ENCODE data around the gene CCDC196. TPM values are rescaled to one million over a fixed set of nuclear protein-coding genes. Genes with fewer than 3 reads are reported as not detected.

The CCDC196 gene
- polyA plus RNA-seq, 1 of the 3 experiments (the other 2 are of a cell fraction): not detected

DNA sequence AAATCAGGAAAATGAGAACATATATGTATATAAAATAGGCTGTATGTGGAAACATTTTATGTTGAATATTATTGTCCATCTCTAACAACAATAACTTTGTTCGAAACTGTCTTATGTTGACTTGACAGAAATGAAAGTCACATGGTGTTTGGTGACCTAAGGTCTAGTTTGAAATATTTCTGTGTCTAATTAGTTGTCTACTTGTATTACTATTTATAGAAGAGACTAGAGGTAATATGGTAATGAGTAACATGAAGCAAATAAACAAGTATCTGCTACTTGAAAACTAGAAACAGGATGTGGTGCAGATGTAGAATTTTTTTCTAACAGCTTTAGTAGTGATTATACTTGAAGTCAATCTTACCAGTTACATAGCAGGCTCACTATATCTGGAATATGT is 25.7 kb downstream of the CCDC196 start:
- peaks cover 13% of the 10 kb centered on the region; the same call in 1 of the 2 replicates for H3K79me2 ChIP-seq (ENCODE audit: insufficient read depth)

DNA sequence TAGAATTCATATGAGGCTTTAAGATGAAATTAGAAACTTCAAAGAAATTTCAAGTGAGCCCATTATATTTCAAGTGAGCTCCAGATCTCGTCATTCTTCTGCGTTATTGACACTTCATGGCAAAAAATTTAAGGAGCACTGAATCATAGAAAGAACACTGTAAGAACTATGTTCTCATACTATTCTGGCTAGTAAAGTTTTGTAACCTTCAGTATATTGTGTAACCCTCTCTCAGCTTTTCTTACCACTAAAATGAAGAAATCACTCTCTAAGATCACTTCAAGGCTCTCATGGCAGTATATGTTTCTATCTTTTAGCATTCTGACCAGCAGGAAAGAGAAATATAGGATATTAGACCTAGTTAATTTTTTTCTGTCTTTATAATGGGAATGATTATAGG is 28.0 kb downstream of the CCDC196 start:
- no peak overlapping the region for H3K4me3 ChIP-seq (ENCODE audit: low read depth in 2 of 2, low read length in 1 of 2)
- no peak overlapping the region for H3K27ac ChIP-seq (ENCODE audit: low read depth in 2 of 2, low read length in 1 of 2)
- H3F3A ChIP-seq (replicated peaks; ENCODE audit: insufficient read depth): peaks cover 9% of the 10 kb centered on the region
- no peak for TF ChIP-seq RXRA (IDR thresholded peaks at IDR 0.05; ENCODE audit: borderline replicate concordance, low read depth)
- TF ChIP-seq, protein P1, sequence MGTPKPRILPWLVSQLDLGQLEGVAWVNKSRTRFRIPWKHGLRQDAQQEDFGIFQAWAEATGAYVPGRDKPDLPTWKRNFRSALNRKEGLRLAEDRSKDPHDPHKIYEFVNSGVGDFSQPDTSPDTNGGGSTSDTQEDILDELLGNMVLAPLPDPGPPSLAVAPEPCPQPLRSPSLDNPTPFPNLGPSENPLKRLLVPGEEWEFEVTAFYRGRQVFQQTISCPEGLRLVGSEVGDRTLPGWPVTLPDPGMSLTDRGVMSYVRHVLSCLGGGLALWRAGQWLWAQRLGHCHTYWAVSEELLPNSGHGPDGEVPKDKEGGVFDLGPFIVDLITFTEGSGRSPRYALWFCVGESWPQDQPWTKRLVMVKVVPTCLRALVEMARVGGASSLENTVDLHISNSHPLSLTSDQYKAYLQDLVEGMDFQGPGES (IDR thresholded peaks at IDR 0.05; ENCODE audit: low read depth, low read length): no peak
- TF ChIP-seq, protein P2, sequence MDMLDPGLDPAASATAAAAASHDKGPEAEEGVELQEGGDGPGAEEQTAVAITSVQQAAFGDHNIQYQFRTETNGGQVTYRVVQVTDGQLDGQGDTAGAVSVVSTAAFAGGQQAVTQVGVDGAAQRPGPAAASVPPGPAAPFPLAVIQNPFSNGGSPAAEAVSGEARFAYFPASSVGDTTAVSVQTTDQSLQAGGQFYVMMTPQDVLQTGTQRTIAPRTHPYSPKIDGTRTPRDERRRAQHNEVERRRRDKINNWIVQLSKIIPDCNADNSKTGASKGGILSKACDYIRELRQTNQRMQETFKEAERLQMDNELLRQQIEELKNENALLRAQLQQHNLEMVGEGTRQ (IDR thresholded peaks at IDR 0.05; ENCODE audit: borderline replicate concordance, low read depth, low read length): no peak
- TF ChIP-seq, protein P3, sequence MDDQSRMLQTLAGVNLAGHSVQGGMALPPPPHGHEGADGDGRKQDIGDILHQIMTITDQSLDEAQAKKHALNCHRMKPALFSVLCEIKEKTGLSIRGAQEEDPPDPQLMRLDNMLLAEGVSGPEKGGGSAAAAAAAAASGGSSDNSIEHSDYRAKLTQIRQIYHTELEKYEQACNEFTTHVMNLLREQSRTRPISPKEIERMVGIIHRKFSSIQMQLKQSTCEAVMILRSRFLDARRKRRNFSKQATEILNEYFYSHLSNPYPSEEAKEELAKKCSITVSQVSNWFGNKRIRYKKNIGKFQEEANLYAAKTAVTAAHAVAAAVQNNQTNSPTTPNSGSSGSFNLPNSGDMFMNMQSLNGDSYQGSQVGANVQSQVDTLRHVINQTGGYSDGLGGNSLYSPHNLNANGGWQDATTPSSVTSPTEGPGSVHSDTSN (IDR thresholded peaks at IDR 0.05): no peak
- TF ChIP-seq, protein P4, sequence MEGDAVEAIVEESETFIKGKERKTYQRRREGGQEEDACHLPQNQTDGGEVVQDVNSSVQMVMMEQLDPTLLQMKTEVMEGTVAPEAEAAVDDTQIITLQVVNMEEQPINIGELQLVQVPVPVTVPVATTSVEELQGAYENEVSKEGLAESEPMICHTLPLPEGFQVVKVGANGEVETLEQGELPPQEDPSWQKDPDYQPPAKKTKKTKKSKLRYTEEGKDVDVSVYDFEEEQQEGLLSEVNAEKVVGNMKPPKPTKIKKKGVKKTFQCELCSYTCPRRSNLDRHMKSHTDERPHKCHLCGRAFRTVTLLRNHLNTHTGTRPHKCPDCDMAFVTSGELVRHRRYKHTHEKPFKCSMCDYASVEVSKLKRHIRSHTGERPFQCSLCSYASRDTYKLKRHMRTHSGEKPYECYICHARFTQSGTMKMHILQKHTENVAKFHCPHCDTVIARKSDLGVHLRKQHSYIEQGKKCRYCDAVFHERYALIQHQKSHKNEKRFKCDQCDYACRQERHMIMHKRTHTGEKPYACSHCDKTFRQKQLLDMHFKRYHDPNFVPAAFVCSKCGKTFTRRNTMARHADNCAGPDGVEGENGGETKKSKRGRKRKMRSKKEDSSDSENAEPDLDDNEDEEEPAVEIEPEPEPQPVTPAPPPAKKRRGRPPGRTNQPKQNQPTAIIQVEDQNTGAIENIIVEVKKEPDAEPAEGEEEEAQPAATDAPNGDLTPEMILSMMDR (IDR thresholded peaks at IDR 0.05): no peak
- no peak for TF ChIP-seq SIN3A (IDR thresholded peaks at IDR 0.05; ENCODE audit: borderline replicate concordance, low read depth, low read length)
- TF ChIP-seq, protein P5, sequence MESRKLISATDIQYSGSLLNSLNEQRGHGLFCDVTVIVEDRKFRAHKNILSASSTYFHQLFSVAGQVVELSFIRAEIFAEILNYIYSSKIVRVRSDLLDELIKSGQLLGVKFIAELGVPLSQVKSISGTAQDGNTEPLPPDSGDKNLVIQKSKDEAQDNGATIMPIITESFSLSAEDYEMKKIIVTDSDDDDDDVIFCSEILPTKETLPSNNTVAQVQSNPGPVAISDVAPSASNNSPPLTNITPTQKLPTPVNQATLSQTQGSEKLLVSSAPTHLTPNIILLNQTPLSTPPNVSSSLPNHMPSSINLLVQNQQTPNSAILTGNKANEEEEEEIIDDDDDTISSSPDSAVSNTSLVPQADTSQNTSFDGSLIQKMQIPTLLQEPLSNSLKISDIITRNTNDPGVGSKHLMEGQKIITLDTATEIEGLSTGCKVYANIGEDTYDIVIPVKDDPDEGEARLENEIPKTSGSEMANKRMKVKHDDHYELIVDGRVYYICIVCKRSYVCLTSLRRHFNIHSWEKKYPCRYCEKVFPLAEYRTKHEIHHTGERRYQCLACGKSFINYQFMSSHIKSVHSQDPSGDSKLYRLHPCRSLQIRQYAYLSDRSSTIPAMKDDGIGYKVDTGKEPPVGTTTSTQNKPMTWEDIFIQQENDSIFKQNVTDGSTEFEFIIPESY (IDR thresholded peaks at IDR 0.05; ENCODE audit: borderline replicate concordance, low read depth): no peak
- TF ChIP-seq YY1 (IDR thresholded peaks at IDR 0.05; ENCODE audit: low read depth): no peak
- TF ChIP-seq TCF12 (IDR thresholded peaks at IDR 0.05): no peak
- no peak overlapping the region for H2AFZ ChIP-seq (ENCODE audit: low read depth)
- H3K9me3 ChIP-seq: no peaks in the 10 kb centered on the region
- no peak overlapping the region for H3K9ac ChIP-seq
- H4K20me1 ChIP-seq (ENCODE audit: insufficient read depth): peaks cover 4% of the 10 kb centered on the region; the same call in 1 of the 2 replicates
- no peaks in the 10 kb centered on the region; a peak in 3 of 4 replicates for H3K4me1 ChIP-seq (ENCODE audit: control insufficient read depth in 1 of 2, insufficient read depth in 2 of 2, low read depth in 1 of 2, low read length in 1 of 2)
- H3K4me2 ChIP-seq: no peak overlapping the region
- POLR2A ChIA-PET: no interaction called here
- peaks cover 13% of the 10 kb centered on the region; the same call in 1 of the 2 replicates for H3K79me2 ChIP-seq (ENCODE audit: insufficient read depth)
- WGBS (ENCODE audit: low lambda C conversion rate): 96% methylated on average over 2 of the region's 2 CpGs
- H3K9me2 ChIP-seq: no peaks in the 10 kb centered on the region
- H3K27me3 ChIP-seq (ENCODE audit: insufficient read depth): no peaks in the 10 kb centered on the region
- peaks cover 0 to 3% of the 10 kb centered on the region in 2 experiments for H3K36me3 ChIP-seq (replicated peaks in 1 of 2; ENCODE audit: control insufficient read depth in 1 of 2, insufficient read depth in 2 of 2, low read length in 1 of 2)
- no peak for DNase-seq
- CTCF ChIA-PET: interaction anchor here (1.2 kb wide), 1 partner anchor 21 kb away, joined by 3 read pairs; no protein-coding TSS in a partner anchor

More for the DNA sequence above, 25.7 kb downstream of the CCDC196 start:
- POLR2A ChIA-PET: no interaction called here
- peaks cover 4% of the 10 kb centered on the region; the same call in 1 of the 2 replicates for H4K20me1 ChIP-seq (ENCODE audit: insufficient read depth)
- no peak for TF ChIP-seq GATA2 (CRISPR knock-in tag; IDR thresholded peaks at IDR 0.05)
- no peak for TF ChIP-seq TCF12 (IDR thresholded peaks at IDR 0.05)
- no peaks in the 10 kb centered on the region for H3K27me3 ChIP-seq (ENCODE audit: insufficient read depth)
- H3K9me2 ChIP-seq: no peaks in the 10 kb centered on the region
- no peak overlapping the region for H3K9ac ChIP-seq
- no peaks in the 10 kb centered on the region for H3K36me3 ChIP-seq (replicated peaks in 1 of 2; ENCODE audit: control insufficient read depth in 1 of 2, insufficient read depth in 2 of 2, low read length in 1 of 2)
- H3K4me2 ChIP-seq: no peak overlapping the region
- peaks cover 23% of the 10 kb centered on the region for H3F3A ChIP-seq (replicated peaks; ENCODE audit: insufficient read depth)
- no peak overlapping the region for H2AFZ ChIP-seq (ENCODE audit: low read depth)
- no peak overlapping the region for H3K27ac ChIP-seq (ENCODE audit: low read depth in 2 of 2, low read length in 1 of 2)
- H3K4me3 ChIP-seq (ENCODE audit: low read depth in 2 of 2, low read length in 1 of 2): no peak overlapping the region
- 100% methylated on average over 1 of the region's 1 CpG for WGBS (ENCODE audit: low lambda C conversion rate)
- H3K9me3 ChIP-seq: no peaks in the 10 kb centered on the region
- CTCF ChIA-PET: interaction anchor here (0.9 kb wide), 2 partner anchors 774 to 1099 kb away, joined by 3 read pairs; no protein-coding TSS in a partner anchor
- DNase-seq: no peak
- peaks cover 0 to 3% of the 10 kb centered on the region in 2 experiments; a peak in 3 of 4 replicates for H3K4me1 ChIP-seq (ENCODE audit: control insufficient read depth in 1 of 2, insufficient read depth in 2 of 2, low read depth in 1 of 2, low read length in 1 of 2)
